Measurements from ENCODE around the gene PHACTR1.
A peak's percentile ranks its signal among the peaks of the same experiment; 100 is the strongest.
"Not testable (repeated sequence)": the region's sequence is repeated elsewhere in the genome, so short reads cannot be mapped to it uniquely, and the experiment has no call there.

Gene PHACTR1

DNA sequence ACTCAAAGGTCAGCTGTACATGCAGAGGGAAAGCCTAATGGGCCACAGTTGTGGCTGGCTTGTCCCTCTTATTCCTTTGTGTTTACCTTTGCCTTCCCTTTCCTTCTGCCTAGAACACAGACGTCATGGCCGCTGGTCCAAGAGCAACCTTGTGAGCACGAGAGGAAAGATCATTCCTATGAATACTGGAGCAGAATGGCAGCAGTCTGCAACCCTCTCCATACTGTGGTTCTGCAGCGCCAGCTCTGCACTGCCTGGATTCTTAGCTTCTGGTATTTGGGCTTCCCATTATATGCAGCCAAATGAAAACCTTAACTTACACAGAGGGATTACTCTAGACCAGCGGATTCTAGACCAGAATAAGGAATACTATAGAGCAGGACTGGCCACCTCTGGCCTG lies 599.3 kb downstream of the PHACTR1 start:
- Histone ChIP-seq H3K36me3 (ENCODE audit: control insufficient read depth in 2 of 2, insufficient read depth in 2 of 2, low read length in 2 of 2) (peaks cover 47 to 48% of the 10 kb centered on the region in 2 donors), H3K27me3 (ENCODE audit: control insufficient read depth in 2 of 2, insufficient read depth in 2 of 2, low read length in 2 of 2) (no peaks in the 10 kb centered on the region)

DNA sequence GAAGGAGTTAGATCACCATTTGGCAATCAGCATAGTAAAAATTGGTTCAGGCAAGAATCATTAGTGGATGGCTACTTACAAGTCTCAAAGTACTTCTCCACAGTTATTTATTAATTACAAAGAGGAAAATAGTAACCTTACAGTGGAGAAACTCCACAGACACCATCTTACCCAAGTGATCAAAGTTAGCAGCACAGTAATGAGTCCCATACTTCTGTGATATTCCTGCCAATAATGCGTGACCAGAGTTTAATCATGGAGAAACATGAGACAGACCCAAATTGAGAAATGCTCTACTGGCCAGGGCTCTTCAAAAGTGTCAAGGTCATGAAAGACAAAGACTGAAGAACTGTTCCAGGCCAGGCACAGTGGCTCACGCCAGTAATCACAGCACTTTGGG lies 602.3 kb downstream of the PHACTR1 start:
- Histone ChIP-seq H3K9me3 (ENCODE audit: control insufficient read depth in 2 of 2, low read length in 2 of 2) (no peaks in the 10 kb centered on the region), H3K4me3 (ENCODE audit: low read length in 2 of 2) (no peak overlapping the region), H3K27me3 (ENCODE audit: control insufficient read depth in 2 of 2, insufficient read depth in 2 of 2, low read length in 2 of 2) (no peaks in the 10 kb centered on the region), H3K9ac (ENCODE audit: low read depth in 1 of 2, low read length in 2 of 2) (no peak overlapping the region), H3K27ac (ENCODE audit: low read depth in 2 of 2, low read length in 2 of 2) (no peak overlapping the region), H3K4me1 (ENCODE audit: control insufficient read depth in 2 of 2, insufficient read depth in 2 of 2, low read length in 2 of 2) (no peaks in the 10 kb centered on the region), H3K36me3 (ENCODE audit: control insufficient read depth in 2 of 2, insufficient read depth in 2 of 2, low read length in 2 of 2) (peaks cover 41 to 60% of the 10 kb centered on the region in 2 donors)

More for the DNA sequence above, 599.3 kb downstream of the PHACTR1 start:
- H3K4me3 ChIP-seq (ENCODE audit: low read length in 2 of 2) = no peak overlapping the region
- no peak overlapping the region for H3K27ac ChIP-seq (ENCODE audit: low read depth in 2 of 2, low read length in 2 of 2)
- no peak overlapping the region for H3K9ac ChIP-seq (ENCODE audit: low read depth in 1 of 2, low read length in 2 of 2)
- no peaks in the 10 kb centered on the region for H3K4me1 ChIP-seq (ENCODE audit: control insufficient read depth in 2 of 2, insufficient read depth in 2 of 2, low read length in 2 of 2)
- H3K9me3 ChIP-seq (ENCODE audit: control insufficient read depth in 2 of 2, low read length in 2 of 2) = no peaks in the 10 kb centered on the region

DNA sequence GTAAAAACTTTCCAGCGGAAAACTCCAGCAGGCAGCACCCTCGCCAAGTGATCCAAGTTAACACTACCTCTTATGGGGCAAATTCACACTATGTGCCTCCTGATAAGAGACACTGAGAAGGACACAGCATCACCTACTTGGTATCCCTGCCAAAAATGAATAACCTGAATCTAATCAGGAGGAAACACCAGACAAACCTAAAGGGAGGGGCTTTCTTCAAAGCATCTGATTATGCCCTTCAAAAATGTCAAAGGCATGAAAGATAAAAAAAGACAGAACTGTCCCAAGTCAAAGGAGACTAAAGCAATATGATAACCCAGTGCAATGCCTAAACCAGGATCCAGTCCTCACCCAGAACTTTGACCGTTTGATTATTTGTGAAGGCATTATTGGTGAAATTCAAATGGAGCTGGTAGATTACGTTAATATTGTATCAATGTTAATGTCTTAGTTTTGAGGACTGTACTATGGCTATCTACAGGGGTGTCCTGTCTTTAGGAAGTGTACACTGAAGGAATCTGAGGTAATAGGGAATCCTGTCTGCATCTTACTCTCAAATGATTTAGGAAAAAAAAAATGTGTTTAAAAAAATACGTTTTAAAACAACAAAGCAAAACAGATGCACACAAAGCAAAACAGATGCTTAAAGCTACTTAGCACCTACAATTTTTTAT lies 603.5 kb downstream of the PHACTR1 start:
- Histone ChIP-seq H3K27me3 (ENCODE audit: control insufficient read depth in 2 of 2, insufficient read depth in 2 of 2, low read length in 2 of 2) (no peaks in the 10 kb centered on the region), H3K9me3 (ENCODE audit: control insufficient read depth in 2 of 2, low read length in 2 of 2) (no peaks in the 10 kb centered on the region), H3K36me3 (ENCODE audit: control insufficient read depth in 2 of 2, insufficient read depth in 2 of 2, low read length in 2 of 2) (peaks cover 37 to 62% of the 10 kb centered on the region in 2 donors), H3K4me1 (ENCODE audit: control insufficient read depth in 2 of 2, insufficient read depth in 2 of 2, low read length in 2 of 2) (no peaks in the 10 kb centered on the region), H3K27ac (ENCODE audit: low read depth in 2 of 2, low read length in 2 of 2) (no peak overlapping the region), H3K9ac (ENCODE audit: low read depth in 1 of 2, low read length in 2 of 2) (no peak overlapping the region), H3K4me3 (ENCODE audit: low read length in 2 of 2) (no peak overlapping the region)

- not testable (repeated sequence) for H3K27ac ChIP-seq (ENCODE audit: low read depth in 2 of 2, low read length in 2 of 2); H3K4me3 ChIP-seq (ENCODE audit: low read length in 2 of 2); H3K27me3 ChIP-seq (ENCODE audit: control insufficient read depth in 2 of 2, insufficient read depth in 2 of 2, low read length in 2 of 2); H3K4me1 ChIP-seq (ENCODE audit: control insufficient read depth in 2 of 2, insufficient read depth in 2 of 2, low read length in 2 of 2); H3K9ac ChIP-seq (ENCODE audit: low read depth in 1 of 2, low read length in 2 of 2); H3K9me3 ChIP-seq (ENCODE audit: control insufficient read depth in 2 of 2, low read length in 2 of 2)
- H3K36me3 ChIP-seq (ENCODE audit: control insufficient read depth in 2 of 2, insufficient read depth in 2 of 2, low read length in 2 of 2) = peaks cover 0 to 23% of the 10 kb centered on the region in 2 donors
Observed at GRCh38 chr6:13326031-13326586, 609.5 kb downstream of the PHACTR1 start.

GRCh38 chr6:13327691-13328075 lies 611.1 kb downstream of the PHACTR1 start:
- Histone ChIP-seq H3K36me3 (ENCODE audit: control insufficient read depth in 2 of 2, insufficient read depth in 2 of 2, low read length in 2 of 2) (peaks cover 0 to 11% of the 10 kb centered on the region in 2 donors), H3K9ac (ENCODE audit: low read depth in 1 of 2, low read length in 2 of 2) (peak overlapping the region; percentile 93 to 98), H3K4me1 (ENCODE audit: control insufficient read depth in 2 of 2, insufficient read depth in 2 of 2, low read length in 2 of 2) (peaks cover 0 to 7% of the 10 kb centered on the region in 2 donors), H3K27me3 (ENCODE audit: control insufficient read depth in 2 of 2, insufficient read depth in 2 of 2, low read length in 2 of 2) (no peaks in the 10 kb centered on the region), H3K9me3 (ENCODE audit: control insufficient read depth in 2 of 2, low read length in 2 of 2) (no peaks in the 10 kb centered on the region), H3K27ac (ENCODE audit: low read depth in 2 of 2, low read length in 2 of 2) (peak overlapping the region; percentile 95 to 98), H3K4me3 (ENCODE audit: low read length in 2 of 2) (peak overlapping the region; percentile 97)

DNA sequence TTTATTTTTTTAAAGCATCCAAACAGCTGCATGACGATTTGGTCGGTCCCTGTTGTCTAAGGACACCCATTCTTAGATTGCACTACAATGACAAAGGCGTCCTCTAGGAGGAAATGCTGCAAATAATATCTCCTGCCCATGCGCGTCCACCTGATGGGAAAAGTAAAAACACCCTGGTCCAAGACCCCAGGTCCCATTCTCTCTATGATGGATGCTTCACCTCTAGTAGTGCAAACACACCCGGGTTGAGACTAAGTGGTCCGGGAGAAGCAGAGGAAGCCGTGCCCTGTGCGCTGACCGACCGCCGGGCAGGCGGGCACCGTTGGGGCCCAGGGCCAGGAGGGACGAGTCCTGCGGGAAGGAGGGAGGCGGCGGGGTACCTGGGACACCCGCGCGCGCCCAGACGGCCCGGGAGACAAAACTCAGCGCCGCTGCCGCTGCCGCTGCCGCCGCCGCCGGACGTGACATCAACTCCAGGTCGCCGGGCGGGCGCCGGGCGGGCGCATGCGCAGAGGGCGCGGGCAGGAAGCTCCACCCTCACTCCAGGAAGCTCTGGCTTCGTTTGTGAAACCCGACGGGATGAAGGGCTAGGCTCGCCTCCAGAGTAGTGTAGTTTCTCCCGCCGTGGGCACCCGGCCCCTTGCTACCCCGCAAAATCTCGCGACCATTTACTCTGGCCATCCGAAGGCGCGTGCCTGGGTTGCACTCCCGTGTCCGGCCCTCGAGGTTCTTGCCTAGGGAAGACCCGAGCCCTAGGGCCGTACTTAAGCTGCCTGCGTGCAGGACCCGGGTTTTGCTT lies 611.7 kb downstream of the PHACTR1 start, which contains the start of gene TBC1D7:
Gene TBC1D7, minus strand, starts transcription at position 462 of the 799 bp plus-strand sequence. CDS start 1,639 bp downstream, outside the sequence.
- Histone ChIP-seq H3K9ac (ENCODE audit: low read depth in 1 of 2, low read length in 2 of 2) (peak within 1 kb of the TSS; percentile 94 to 98), H3K27ac (ENCODE audit: low read depth in 2 of 2, low read length in 2 of 2) (peak within 1 kb of the TSS; percentile 95 to 98), H3K4me1 (ENCODE audit: control insufficient read depth in 2 of 2, insufficient read depth in 2 of 2, low read length in 2 of 2) (peaks cover 0 to 7% of the 10 kb centered on the region in 2 donors), H3K36me3 (ENCODE audit: control insufficient read depth in 2 of 2, insufficient read depth in 2 of 2, low read length in 2 of 2) (peaks cover 0 to 11% of the 10 kb centered on the region in 2 donors), H3K4me3 (ENCODE audit: low read length in 2 of 2) (peak within 1 kb of the TSS; percentile 97), H3K9me3 (ENCODE audit: control insufficient read depth in 2 of 2, low read length in 2 of 2) (no peaks in the 10 kb centered on the region), H3K27me3 (ENCODE audit: control insufficient read depth in 2 of 2, insufficient read depth in 2 of 2, low read length in 2 of 2) (no peaks in the 10 kb centered on the region)

DNA sequence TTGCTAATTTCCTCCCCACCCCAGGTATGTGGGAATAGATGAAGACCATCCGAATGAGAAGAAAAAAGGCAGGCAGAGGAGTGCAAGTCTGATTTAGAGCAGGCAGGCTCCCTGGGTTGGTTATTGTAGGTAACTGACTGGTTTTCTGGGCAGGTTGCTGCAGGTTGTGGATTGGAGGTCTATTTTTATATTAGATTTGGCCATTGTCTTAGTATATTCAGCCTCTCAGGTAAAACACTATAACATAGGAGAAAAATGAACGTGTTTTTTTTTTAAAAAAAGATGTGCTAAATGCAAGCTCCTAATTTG lies 612.3 kb downstream of the PHACTR1 start:
- Histone ChIP-seq H3K27me3 (ENCODE audit: control insufficient read depth in 2 of 2, insufficient read depth in 2 of 2, low read length in 2 of 2) (no peaks in the 10 kb centered on the region), H3K27ac (ENCODE audit: low read depth in 2 of 2, low read length in 2 of 2) (peak overlapping the region; percentile 95 to 98), H3K4me3 (ENCODE audit: low read length in 2 of 2) (peak overlapping the region; percentile 97), H3K9ac (ENCODE audit: low read depth in 1 of 2, low read length in 2 of 2) (peak overlapping the region; percentile 94 to 98), H3K36me3 (ENCODE audit: control insufficient read depth in 2 of 2, insufficient read depth in 2 of 2, low read length in 2 of 2) (peaks cover 0 to 5% of the 10 kb centered on the region in 2 donors), H3K4me1 (ENCODE audit: control insufficient read depth in 2 of 2, insufficient read depth in 2 of 2, low read length in 2 of 2) (peaks cover 0 to 7% of the 10 kb centered on the region in 2 donors), H3K9me3 (ENCODE audit: control insufficient read depth in 2 of 2, low read length in 2 of 2) (no peaks in the 10 kb centered on the region)

DNA sequence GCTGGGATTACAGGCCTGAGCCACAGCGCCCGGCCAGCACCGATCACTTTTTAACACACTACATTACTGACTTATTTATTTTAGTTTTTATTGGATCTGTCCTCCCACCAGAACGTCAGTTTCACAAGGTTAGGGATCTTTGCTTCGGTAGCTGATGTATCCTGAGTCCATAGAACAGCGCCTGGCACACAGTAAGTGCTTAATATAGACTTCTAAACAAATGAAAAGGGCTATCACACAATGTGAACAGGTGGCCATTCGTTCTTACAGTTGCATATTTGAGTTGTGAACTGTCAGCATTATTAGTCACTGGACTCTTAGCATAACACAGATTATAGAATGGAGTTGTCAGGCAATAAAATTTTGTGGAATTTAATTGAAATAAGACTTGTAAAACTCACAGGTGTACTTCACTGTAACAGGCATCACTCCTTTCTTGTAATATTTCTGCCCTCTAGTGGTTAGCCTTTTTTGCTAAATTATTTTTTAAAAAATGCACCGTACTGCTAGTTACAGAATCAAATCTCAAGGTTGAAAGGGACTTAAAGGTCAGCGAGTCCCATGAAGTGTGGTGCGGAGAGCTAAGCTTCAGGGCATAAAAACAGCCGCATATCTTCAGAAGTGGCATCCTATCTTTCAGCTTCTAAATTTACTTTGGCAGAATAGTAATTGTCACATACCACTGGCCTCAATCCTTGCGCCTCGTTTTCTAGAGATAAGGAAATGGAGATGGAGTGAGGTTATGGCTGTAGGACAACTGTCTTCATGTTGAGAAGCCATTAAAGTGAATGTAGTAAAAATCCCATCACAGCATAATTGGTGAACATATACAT lies 615.2 kb downstream of the PHACTR1 start:
- H3K4me1 ChIP-seq (ENCODE audit: control insufficient read depth in 2 of 2, insufficient read depth in 2 of 2, low read length in 2 of 2) = peaks cover 2 to 7% of the 10 kb centered on the region in 2 donors
- no peaks in the 10 kb centered on the region for H3K9me3 ChIP-seq (ENCODE audit: control insufficient read depth in 2 of 2, low read length in 2 of 2)
- H3K4me3 ChIP-seq (ENCODE audit: low read length in 2 of 2) = no peak overlapping the region
- H3K36me3 ChIP-seq (ENCODE audit: control insufficient read depth in 2 of 2, insufficient read depth in 2 of 2, low read length in 2 of 2) = no peaks in the 10 kb centered on the region
- H3K9ac ChIP-seq (ENCODE audit: low read depth in 1 of 2, low read length in 2 of 2) = no peak overlapping the region
- no peaks in the 10 kb centered on the region for H3K27me3 ChIP-seq (ENCODE audit: control insufficient read depth in 2 of 2, insufficient read depth in 2 of 2, low read length in 2 of 2)
- no peak overlapping the region for H3K27ac ChIP-seq (ENCODE audit: low read depth in 2 of 2, low read length in 2 of 2)

GRCh38 chr6:13332349-13332706 lies 615.8 kb downstream of the PHACTR1 start:
- peaks cover 2 to 6% of the 10 kb centered on the region in 2 donors for H3K4me1 ChIP-seq (ENCODE audit: control insufficient read depth in 2 of 2, insufficient read depth in 2 of 2, low read length in 2 of 2)
- H3K27ac ChIP-seq (ENCODE audit: low read depth in 2 of 2, low read length in 2 of 2) = no peak overlapping the region
- H3K9me3 ChIP-seq (ENCODE audit: control insufficient read depth in 2 of 2, low read length in 2 of 2) = no peaks in the 10 kb centered on the region
- no peaks in the 10 kb centered on the region for H3K27me3 ChIP-seq (ENCODE audit: control insufficient read depth in 2 of 2, insufficient read depth in 2 of 2, low read length in 2 of 2)
- no peaks in the 10 kb centered on the region for H3K36me3 ChIP-seq (ENCODE audit: control insufficient read depth in 2 of 2, insufficient read depth in 2 of 2, low read length in 2 of 2)
- H3K4me3 ChIP-seq (ENCODE audit: low read length in 2 of 2) = no peak overlapping the region
- H3K9ac ChIP-seq (ENCODE audit: low read depth in 1 of 2, low read length in 2 of 2) = no peak overlapping the region
